Peyer's patch (tissue), 4 donors: ENCODE measurements around the gene ERC1.

Experiments used
- CTCF ChIP-seq, 6 experiments: fragments of 450-650 bp in 4 of 6; fragments of 200-600 bp in 2 of 6; sonication (generic) in 1 of 6; IDR thresholded peaks; one replicate each; pipeline ENCODE4 v1.5.1; 2017 to 2019; ENCODE audit warnings: antibody characterized with exemption in 6 of 6, mild to moderate bottlenecking in 3 of 6, moderate library complexity in 1 of 6
- POLR2A ChIP-seq, 2 donors: fragments of 450-650 bp; IDR thresholded peaks; one replicate each; pipeline ENCODE4 v1.5.1; 2017; ENCODE audit warnings: antibody characterized with exemption in 2 of 2, mild to moderate bottlenecking in 2 of 2, moderate library complexity in 2 of 2

DNA sequence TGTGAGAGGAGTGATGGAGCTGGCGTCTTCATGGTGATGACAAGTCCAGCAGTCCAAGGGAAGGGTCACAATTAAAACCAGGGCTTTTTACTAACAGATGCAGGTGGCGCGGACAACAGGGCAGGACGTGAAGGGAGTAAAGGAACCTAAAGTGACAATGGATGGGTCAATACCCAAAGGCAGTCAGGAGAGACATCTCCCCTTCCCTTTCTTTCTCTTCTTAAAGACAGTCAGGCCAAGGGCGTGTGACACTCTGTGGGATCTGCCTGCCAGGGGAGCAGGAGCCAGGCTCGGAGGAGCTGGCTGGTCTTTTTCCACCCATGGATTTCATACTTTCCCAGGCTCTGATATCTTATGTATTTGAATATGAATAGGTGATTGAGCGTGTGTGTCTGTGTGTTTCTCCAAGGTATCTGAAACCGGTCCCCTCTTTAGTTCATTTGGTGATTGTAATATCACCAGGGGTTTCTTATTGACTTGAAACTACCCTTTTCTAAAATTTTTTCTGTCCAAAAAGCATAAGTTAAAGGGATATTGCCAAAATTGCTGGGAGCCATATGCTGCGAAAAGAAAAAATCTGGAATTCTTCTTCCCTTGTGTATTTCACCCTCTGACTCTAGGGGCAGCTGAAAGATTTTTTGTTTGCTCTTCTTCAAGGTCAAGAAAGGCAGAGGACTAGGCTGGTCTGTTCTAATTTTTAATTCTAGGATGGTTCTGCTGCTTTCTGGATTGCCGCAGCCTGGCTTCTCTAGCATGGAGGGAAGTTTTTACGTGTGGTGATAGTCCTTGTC lies 541.5 kb downstream of the ERC1 start:
- no peak for TF ChIP-seq CTCF (IDR thresholded peaks at IDR 0.05)
- no peak for TF ChIP-seq POLR2A (IDR thresholded peaks at IDR 0.05)
